ENCODE measurements around the gene KRTAP5-8. TPM values are rescaled to one million over a fixed set of nuclear protein-coding genes. Genes with fewer than 3 reads are reported as not detected.

The KRTAP5-8 gene
- total RNA-seq, 1 experiment from 2014 or later = not detected

GRCh38 chr11:71490044-71490730, 47.6 kb upstream of the KRTAP5-8 start:
- no peaks in the 10 kb centered on the region for H3K27me3 ChIP-seq (ENCODE audit: insufficient read depth, low read length)
- H3K4me1 ChIP-seq (ENCODE audit: control insufficient read depth in 1 of 2, insufficient read depth in 2 of 2, low read length in 2 of 2) = peaks cover 0 to 5% of the 10 kb centered on the region in 2 experiments; a peak in 1 of 4 replicates
- H4K20me1 ChIP-seq (ENCODE audit: insufficient read depth) = no peaks in the 10 kb centered on the region
- ChIA-PET RAD21 (ENCODE audit: low non-redundant PET in 1 of 2, low total read pairs in 2 of 2, uncharacterized antibody in 2 of 2, unreplicated experiment in 2 of 2) (no interaction called here), POLR2A (no interaction called here), CTCF (no interaction called here)
- intact Hi-C loops (cut with micrococcal nuclease) = no loop called here
- H3K9me3 ChIP-seq (ENCODE audit: control insufficient read depth in 1 of 2, insufficient read depth in 1 of 2, low read depth in 1 of 2, low read length in 2 of 2) = no peaks in the 10 kb centered on the region
- H3K9ac ChIP-seq (ENCODE audit: low read length) = no peak overlapping the region
- H3K4me3 ChIP-seq (replicated peaks in 1 of 2; ENCODE audit: low read depth in 1 of 2, low read length in 2 of 2) = no peak overlapping the region
- H3K27ac ChIP-seq (ENCODE audit: low read depth, low read length) = no peak overlapping the region
- no peak overlapping the region for H3K4me2 ChIP-seq (ENCODE audit: low read length)
- no TSS peak for BruUV-seq (replicated peaks)
- peaks cover 0 to 7% of the 10 kb centered on the region in 2 experiments; a peak in 2 of 4 replicates for H3K36me3 ChIP-seq (ENCODE audit: control insufficient read depth in 1 of 2, insufficient read depth in 2 of 2, low read length in 2 of 2)
- no peaks in the 10 kb centered on the region for H3K79me2 ChIP-seq (ENCODE audit: insufficient read depth, low read length)
- DNase-seq (ENCODE audit: low read depth, low spot score) (no peak), ATAC-seq (no peak)
- no peak overlapping the region for H2AFZ ChIP-seq (ENCODE audit: low read depth, low read length, poor library complexity, severe bottlenecking)
- H3K9me2 ChIP-seq (ENCODE audit: insufficient read depth) = no peaks in the 10 kb centered on the region
- TF ChIP-seq REST (IDR thresholded peaks at IDR 0.05; ENCODE audit: low read depth) = no peak

GRCh38 chr11:71490731-71491390, 47.0 kb upstream of the KRTAP5-8 start:
- ChIA-PET CTCF (no interaction called here), RAD21 (ENCODE audit: low non-redundant PET in 1 of 2, low total read pairs in 2 of 2, uncharacterized antibody in 2 of 2, unreplicated experiment in 2 of 2) (no interaction called here), POLR2A (no interaction called here)
- H3K9me3 ChIP-seq (ENCODE audit: control insufficient read depth in 1 of 2, insufficient read depth in 1 of 2, low read depth in 1 of 2, low read length in 2 of 2) = no peaks in the 10 kb centered on the region
- H3K9ac ChIP-seq (ENCODE audit: low read length) = no peak overlapping the region
- no peaks in the 10 kb centered on the region for H3K27me3 ChIP-seq (ENCODE audit: insufficient read depth, low read length)
- H3K36me3 ChIP-seq (ENCODE audit: control insufficient read depth in 1 of 2, insufficient read depth in 2 of 2, low read length in 2 of 2) = peaks cover 0 to 7% of the 10 kb centered on the region in 2 experiments; a peak in 2 of 4 replicates
- no peaks in the 10 kb centered on the region for H3K9me2 ChIP-seq (ENCODE audit: insufficient read depth)
- H3K4me2 ChIP-seq (ENCODE audit: low read length) = no peak overlapping the region
- no peak overlapping the region for H3K4me3 ChIP-seq (replicated peaks in 1 of 2; ENCODE audit: low read depth in 1 of 2, low read length in 2 of 2)
- intact Hi-C loops (cut with micrococcal nuclease) = no loop called here
- H3K27ac ChIP-seq (ENCODE audit: low read depth, low read length) = no peak overlapping the region
- peaks cover 0 to 5% of the 10 kb centered on the region in 2 experiments; a peak in 1 of 4 replicates for H3K4me1 ChIP-seq (ENCODE audit: control insufficient read depth in 1 of 2, insufficient read depth in 2 of 2, low read length in 2 of 2)
- H2AFZ ChIP-seq (ENCODE audit: low read depth, low read length, poor library complexity, severe bottlenecking) = no peak overlapping the region
- ATAC-seq = no peak
- H4K20me1 ChIP-seq (ENCODE audit: insufficient read depth) = no peaks in the 10 kb centered on the region
- no peaks in the 10 kb centered on the region for H3K79me2 ChIP-seq (ENCODE audit: insufficient read depth, low read length)
- TF ChIP-seq SIN3A (IDR thresholded peaks at IDR 0.05; ENCODE audit: low read depth) (no peak), RAD21 (IDR thresholded peaks at IDR 0.05; ENCODE audit: low read depth) (no peak), EGR1 (IDR thresholded peaks at IDR 0.05; ENCODE audit: low read depth) (no peak), CBX3 (IDR thresholded peaks at IDR 0.05; ENCODE audit: low read depth) (no peak), ZNF274 (IDR thresholded peaks at IDR 0.05; ENCODE audit: low read depth, low read length) (no peak)
- BruUV-seq (replicated peaks) = no TSS peak
- no peak for DNase-seq (ENCODE audit: low read depth, low spot score)

Data from HCT116 (cell line).